Lower leg skin (tissue), 4 donors: ENCODE data around the gene IQCK. TPM values are rescaled to one million over a fixed set of nuclear protein-coding genes. Genes with fewer than 3 reads are reported as not detected.

Experiments
- DNase-seq, 2 donors: peaks; one replicate each; pipeline ENCODE4 v3.0.0-alpha.2; 2019; ENCODE audit warnings: low spot score in 2 of 2
- H3K4me3 ChIP-seq: fragments of 200-600 bp; sonication (generic); 2 replicates; pipeline ENCODE4 v1.5.1; 2017; ENCODE audit warnings: mild to moderate bottlenecking, low read depth; ENCODE audit not compliant: poor library complexity, severe bottlenecking
- POLR2A ChIP-seq, 2 donors: fragments of 450-650 bp; IDR thresholded peaks; one replicate each; pipeline ENCODE4 v1.6.1; 2016 to 2017; ENCODE audit warnings: antibody characterized with exemption in 2 of 2, mild to moderate bottlenecking in 1 of 2, moderate library complexity in 1 of 2
- WGBS, 2 donors: methylation state at CpG; one replicate each; pipeline ENCODE4 v1.1.5; 2018; 5-methylcytosine and 5-hydroxymethylcytosine counted together
- intact Hi-C: fragments of 100-400 bp; cut with DNase I; formaldehyde crosslinking; loops from one replicate; pipeline ENCODE4 v1.15.0; 2023; ENCODE audit warnings: low total_unique reads
- total RNA-seq, 4 donors: library from RNA; depleted of rRNA; stranded (reverse); fragments of >200 nt; gene quantifications; one replicate each; pipeline ENCODE4 v1.1.0, GENCODE V29; 2016
- TF ChIP-seq, protein P1 (sequence below), 3 donors: fragments of 450-650 bp; IDR thresholded peaks; one replicate each; pipeline ENCODE4 v1.5.1; 2016; ENCODE audit warnings: antibody characterized with exemption in 3 of 3, mild to moderate bottlenecking in 3 of 3, moderate library complexity in 2 of 3

IQCK gene
- total RNA-seq, 4 donors from 2014 or later, result 6.9 to 20.7 (median 10.9) TPM

DNA sequence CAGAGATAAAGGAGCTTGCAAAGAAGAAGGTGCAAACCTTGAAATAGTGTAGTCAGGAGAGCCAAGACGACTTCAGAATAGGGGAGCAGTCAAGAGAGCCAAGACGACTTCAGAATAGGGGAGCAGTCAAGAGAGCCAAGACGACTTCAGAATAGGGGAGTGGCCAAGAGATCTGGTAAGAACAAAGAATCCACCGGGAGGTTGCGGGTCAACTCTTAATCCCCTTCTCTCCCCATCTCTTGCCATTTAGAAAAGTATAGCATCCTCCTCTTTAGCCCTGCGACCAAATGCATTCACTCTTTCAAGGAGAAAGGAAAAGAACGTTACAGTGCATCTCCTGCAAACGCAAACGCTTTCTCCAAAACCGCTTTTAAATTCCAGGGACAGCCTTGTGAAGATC lies 757 bp upstream of the IQCK start:
- intact Hi-C loops, result no loop called here
- H3K4me3 ChIP-seq, result peak overlapping the region; percentile 90
- no peak for DNase-seq
- TF ChIP-seq POLR2A (IDR thresholded peaks at IDR 0.05), result no peak
- TF ChIP-seq, protein P1, sequence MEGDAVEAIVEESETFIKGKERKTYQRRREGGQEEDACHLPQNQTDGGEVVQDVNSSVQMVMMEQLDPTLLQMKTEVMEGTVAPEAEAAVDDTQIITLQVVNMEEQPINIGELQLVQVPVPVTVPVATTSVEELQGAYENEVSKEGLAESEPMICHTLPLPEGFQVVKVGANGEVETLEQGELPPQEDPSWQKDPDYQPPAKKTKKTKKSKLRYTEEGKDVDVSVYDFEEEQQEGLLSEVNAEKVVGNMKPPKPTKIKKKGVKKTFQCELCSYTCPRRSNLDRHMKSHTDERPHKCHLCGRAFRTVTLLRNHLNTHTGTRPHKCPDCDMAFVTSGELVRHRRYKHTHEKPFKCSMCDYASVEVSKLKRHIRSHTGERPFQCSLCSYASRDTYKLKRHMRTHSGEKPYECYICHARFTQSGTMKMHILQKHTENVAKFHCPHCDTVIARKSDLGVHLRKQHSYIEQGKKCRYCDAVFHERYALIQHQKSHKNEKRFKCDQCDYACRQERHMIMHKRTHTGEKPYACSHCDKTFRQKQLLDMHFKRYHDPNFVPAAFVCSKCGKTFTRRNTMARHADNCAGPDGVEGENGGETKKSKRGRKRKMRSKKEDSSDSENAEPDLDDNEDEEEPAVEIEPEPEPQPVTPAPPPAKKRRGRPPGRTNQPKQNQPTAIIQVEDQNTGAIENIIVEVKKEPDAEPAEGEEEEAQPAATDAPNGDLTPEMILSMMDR (IDR thresholded peaks at IDR 0.05), result no peak
- 0 to 1% methylated on average over 10 of the region's 10 CpGs for WGBS, 2 donors

DNA sequence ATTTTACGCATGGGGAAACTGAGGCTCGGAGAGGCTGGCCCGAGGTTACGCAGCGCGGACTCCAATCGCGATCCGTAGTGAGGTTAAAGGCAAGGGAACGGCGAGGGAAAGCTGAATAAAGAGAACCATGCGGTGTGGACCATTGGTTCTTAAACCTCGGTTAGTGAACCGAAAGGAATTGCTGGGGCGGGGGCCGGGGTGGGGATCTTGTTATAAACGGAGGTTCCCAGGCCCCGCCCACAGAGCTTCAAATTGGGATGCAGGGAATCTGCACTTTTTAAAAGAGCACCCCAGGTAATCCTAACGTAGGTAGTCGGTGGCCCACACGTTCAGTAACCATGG lies 524 bp downstream of the IQCK start:
- WGBS, 2 donors, result 0 to 1% methylated on average over 21 of the region's 21 CpGs
- peak overlapping the region; percentile 90 for H3K4me3 ChIP-seq
- DNase-seq, result no peak
- intact Hi-C loops, result no loop called here
- TF ChIP-seq, protein P1 (IDR thresholded peaks at IDR 0.05), result no peak
- no peak for TF ChIP-seq POLR2A (IDR thresholded peaks at IDR 0.05)

DNA sequence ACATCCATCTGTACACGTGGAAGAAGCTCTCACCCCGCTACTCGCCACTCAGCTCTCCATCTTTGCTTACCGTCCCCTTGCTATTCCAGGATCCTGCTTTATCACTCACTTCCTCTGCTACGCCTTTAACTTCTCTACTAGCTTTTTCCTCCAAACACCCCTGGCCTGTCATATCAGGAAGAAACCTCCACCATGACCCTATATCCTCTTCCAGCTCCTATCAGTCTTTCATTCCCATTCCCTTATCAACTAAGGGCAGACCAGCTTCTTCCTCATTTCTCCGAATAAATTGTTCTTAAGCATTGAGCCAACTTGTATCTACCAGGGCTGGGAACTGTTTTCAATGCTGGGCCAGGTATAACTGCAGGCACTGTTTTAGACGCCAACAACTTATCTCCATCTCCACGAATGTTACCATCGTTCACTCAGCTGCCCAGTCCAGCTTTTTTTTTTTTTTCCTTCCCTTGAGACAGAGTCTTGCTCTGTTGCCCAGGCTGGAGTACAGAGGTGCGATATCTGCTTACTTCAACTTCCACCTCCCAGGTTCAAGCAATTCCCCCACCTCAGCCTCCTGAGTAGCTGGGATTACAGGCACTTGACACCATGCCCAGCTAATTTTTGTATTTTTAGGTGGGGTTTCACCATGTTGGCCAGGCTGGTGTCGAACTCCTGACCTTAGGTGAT lies 4.3 kb downstream of the IQCK start:
- DNase-seq, result peak in 1 of 2 donors; percentile 2
- intact Hi-C loops, result no loop called here
- TF ChIP-seq, protein P1 (IDR thresholded peaks at IDR 0.05), result no peak
- TF ChIP-seq POLR2A (IDR thresholded peaks at IDR 0.05), result no peak
- no peak overlapping the region for H3K4me3 ChIP-seq
- WGBS, 2 donors, result 86 to 87% methylated on average over 11 of the region's 11 CpGs

DNA sequence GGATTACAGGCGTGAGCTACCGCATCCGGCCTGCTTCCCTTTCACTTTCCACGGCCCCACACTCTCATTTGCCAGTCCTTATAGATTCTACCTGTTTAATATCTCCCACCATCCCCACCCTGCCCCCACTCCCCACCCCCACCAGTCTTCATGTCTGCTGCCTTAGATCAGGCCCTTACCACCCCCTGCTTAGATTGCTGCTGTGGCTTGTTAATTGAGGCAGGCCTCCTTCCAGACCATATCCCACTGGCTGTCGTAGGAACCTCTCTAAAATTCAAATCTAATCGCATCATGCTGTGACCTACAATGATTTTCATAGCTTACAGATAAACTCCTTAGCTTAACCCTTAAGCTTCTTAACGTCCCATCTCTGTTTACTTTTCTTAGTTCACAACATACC lies 4.9 kb downstream of the IQCK start:
- intact Hi-C loops, result no loop called here
- DNase-seq, result peak in 1 of 2 donors; percentile 43
- 87 to 89% methylated on average over 7 of the region's 7 CpGs for WGBS, 2 donors
- no peak overlapping the region for H3K4me3 ChIP-seq
- TF ChIP-seq POLR2A (IDR thresholded peaks at IDR 0.05), result no peak
- TF ChIP-seq, protein P1 (IDR thresholded peaks at IDR 0.05), result no peak

DNA sequence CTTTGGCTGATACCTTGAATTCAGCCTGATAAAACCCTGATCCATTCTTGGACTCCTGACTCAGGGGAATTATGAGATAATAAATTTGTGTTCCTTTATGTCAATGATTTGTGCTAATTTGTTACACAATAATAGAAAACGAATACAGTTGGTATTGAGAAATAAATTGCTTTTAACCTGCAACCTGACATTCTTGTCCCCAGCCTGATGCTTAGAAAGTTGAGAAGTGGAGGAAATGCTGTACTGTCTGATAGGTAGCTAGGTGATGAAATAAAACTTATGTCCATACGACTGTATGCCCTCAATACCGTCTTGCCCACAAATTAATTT lies 10.5 kb downstream of the IQCK start:
- H3K4me3 ChIP-seq, result no peak overlapping the region
- DNase-seq, result no peak
- intact Hi-C loops, result no loop called here
- TF ChIP-seq, protein P1 (IDR thresholded peaks at IDR 0.05), result no peak
- TF ChIP-seq POLR2A (IDR thresholded peaks at IDR 0.05), result no peak
- WGBS, 2 donors, result 83 to 90% methylated on average over 3 of the region's 3 CpGs

DNA sequence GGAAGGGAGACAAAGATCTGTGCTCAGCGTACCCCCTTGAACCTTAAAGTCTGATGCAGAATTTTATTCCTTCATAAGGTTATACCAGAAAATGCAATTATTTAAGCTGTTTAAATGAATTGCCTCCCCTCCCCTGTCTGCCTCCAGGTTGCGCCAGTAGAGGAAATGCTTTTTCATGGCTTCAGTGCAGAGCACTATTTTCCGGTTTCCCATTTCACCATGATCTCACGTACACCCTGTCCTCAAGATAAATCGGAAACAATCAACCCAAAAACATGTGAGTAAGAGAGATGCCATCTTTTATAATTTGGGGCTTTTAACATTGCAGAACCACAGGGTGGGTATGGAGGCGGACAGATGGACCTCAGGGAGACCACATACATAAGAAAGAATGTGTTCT lies 15.5 kb downstream of the IQCK start:
- intact Hi-C loops, result no loop called here
- DNase-seq, result peak in 1 of 2 donors; percentile 10
- H3K4me3 ChIP-seq, result no peak overlapping the region
- 90 to 98% methylated on average over 6 of the region's 6 CpGs for WGBS, 2 donors
- TF ChIP-seq, protein P1 (IDR thresholded peaks at IDR 0.05), result no peak
- no peak for TF ChIP-seq POLR2A (IDR thresholded peaks at IDR 0.05)
